Upper lobe of left lung (tissue), 6 donors: Measurements from ENCODE around the gene ZDHHC5. TPM values are rescaled to one million over a fixed set of nuclear protein-coding genes. Genes with fewer than 3 reads are reported as not detected.
"Not testable (repeated sequence)": the region's sequence is repeated elsewhere in the genome, so short reads cannot be mapped to it uniquely, and the experiment has no call there.

Experiments used
- ATAC-seq, 2 donors: fragments of 200-7000 bp; cut with Tn5 transposase; one replicate each; pipeline ENCODE4 v1.9.1; 2022; ENCODE audit warnings: mild to moderate bottlenecking in 2 of 2, moderate library complexity in 2 of 2; ENCODE audit not compliant: low FRiP score in 2 of 2
- DNase-seq, 2 donors: peaks; one replicate each; pipeline ENCODE4 v3.0.0-alpha.2; 2019 to 2020
- H3K27ac ChIP-seq, 4 donors: fragments of 200-600 bp; sonication (generic); one replicate each; pipeline ENCODE4 v1.5.1; 2016 to 2019
- H3K27me3 ChIP-seq, 4 donors: fragments of 200-600 bp; sonication (generic); one replicate each; pipeline ENCODE4 v1.5.1; 2017 to 2019
- H3K36me3 ChIP-seq, 4 donors: fragments of 200-600 bp; sonication (generic); one replicate each; pipeline ENCODE4 v1.5.1; 2016 to 2019
- H3K4me1 ChIP-seq, 4 donors: fragments of 200-600 bp; sonication (generic); one replicate each; pipeline ENCODE4 v1.5.1; 2018 to 2019
- H3K4me3 ChIP-seq, 4 donors: fragments of 200-600 bp; sonication (generic); one replicate each; pipeline ENCODE4 v1.5.1; 2017 to 2019; ENCODE audit warnings: mild to moderate bottlenecking in 2 of 4, moderate library complexity in 1 of 4
- H3K9me3 ChIP-seq, 4 donors: fragments of 200-600 bp; sonication (generic); one replicate each; pipeline ENCODE4 v1.5.1; 2018 to 2019
- CTCF ChIP-seq, 6 experiments: fragments of 450-650 bp in 4 of 6; fragments of 200-600 bp in 2 of 6; sonication (generic) in 2 of 6; IDR thresholded peaks; one replicate each; pipeline ENCODE4 v1.5.1; 2016 to 2019; ENCODE audit warnings: antibody characterized with exemption in 6 of 6
- EP300 ChIP-seq, 4 donors: sonication (generic); formaldehyde crosslinking; IDR thresholded peaks; one replicate each; pipeline ENCODE4 v1.5.1; 2017; ENCODE audit warnings: antibody characterized with exemption in 4 of 4, control low read depth in 2 of 4
- POLR2A ChIP-seq, 4 donors: fragments of 450-650 bp; IDR thresholded peaks; one replicate each; pipeline ENCODE4 v1.5.1; 2016 to 2017; ENCODE audit warnings: antibody characterized with exemption in 4 of 4, mild to moderate bottlenecking in 2 of 4
- POLR2AphosphoS5 ChIP-seq, 2 donors: sonication (generic); formaldehyde crosslinking; IDR thresholded peaks; one replicate each; pipeline ENCODE4 v1.5.1; 2017; ENCODE audit warnings: antibody characterized with exemption in 2 of 2
- WGBS, 2 donors: methylation state at CpG; one replicate each; pipeline ENCODE4 v1.1.5; 2017 to 2018; 5-methylcytosine and 5-hydroxymethylcytosine counted together
- total RNA-seq, 6 donors: library from RNA; depleted of rRNA in 4 of 6; stranded (reverse); fragments of >200 nt in 4 of 6; gene quantifications; one replicate each; pipeline versions ENCODE4 v1.1.0 to v1.2.1, GENCODE V29; 2016 to 2021
- donor health status: DM: no; HTN: no; CAD: no; lungs with moderate emphysema.
- donor health status: DM: no; HTN: yes; CAD: no; lungs with severe emphysema.

ZDHHC5 gene
- total RNA-seq, 6 donors from 2014 or later = 45.1 to 81.9 (median 58.7) TPM

- Histone ChIP-seq H3K27ac (peak within 1 kb of the TSS; percentile 85 to 91 (median 87)), H3K36me3 (peaks cover 0 to 3% (median 0%) of the 10 kb centered on the region in 4 donors), H3K9me3 (no peaks in the 10 kb centered on the region), H3K4me1 (peaks cover 29 to 49% (median 31%) of the 10 kb centered on the region in 4 donors), H3K27me3 (no peaks in the 10 kb centered on the region), H3K4me3 (peak within 1 kb of the TSS; percentile 80 to 99 (median 92))
- ATAC-seq (peak; percentile 97 to 99), DNase-seq (peak; percentile 94 to 96)
- TF ChIP-seq EP300 (IDR thresholded peaks at IDR 0.05) (no peak), POLR2AphosphoS5 (IDR thresholded peaks at IDR 0.05) (peak; percentile 64 to 78), POLR2A (IDR thresholded peaks at IDR 0.05) (peak in 2 of 4 donors; percentile 38 to 64), CTCF (IDR thresholded peaks at IDR 0.05) (no peak)
- WGBS, 2 donors = 1 to 2% methylated on average over 16 to 53 of the region's 53 CpGs
These were observed 44.6 kb downstream of the ZDHHC5 start, which contains the start of gene TMX2 for GRCh38 chr11:57712256-57713150. Gene TMX2, plus strand, starts transcription at chr11:57712593. Its CDS starts 26 bp downstream, at chr11:57712619.

- Histone ChIP-seq H3K36me3 (peaks cover 0 to 9% (median 0%) of the 10 kb centered on the region in 4 donors), H3K4me1 (peaks cover 29 to 49% (median 31%) of the 10 kb centered on the region in 4 donors), H3K27me3 (no peaks in the 10 kb centered on the region), H3K9me3 (no peaks in the 10 kb centered on the region), H3K27ac (no peak overlapping the region), H3K4me3 (peak overlapping the region in 2 of 4 donors; percentile 80 to 91)
- DNase-seq (no peak), ATAC-seq (no peak)
- TF ChIP-seq POLR2A (IDR thresholded peaks at IDR 0.05) (no peak), EP300 (IDR thresholded peaks at IDR 0.05) (no peak), POLR2AphosphoS5 (IDR thresholded peaks at IDR 0.05) (no peak), CTCF (IDR thresholded peaks at IDR 0.05) (no peak)
- whole genome bisulfite sequencing, 2 donors = 91 to 98% methylated on average over 2 of the region's 2 CpGs
These were observed 45.9 kb downstream of the ZDHHC5 start for GRCh38 chr11:57713835-57714234.

- not testable (repeated sequence) for H3K27me3 ChIP-seq, ATAC-seq, H3K9me3 ChIP-seq, H3K27ac ChIP-seq, H3K4me3 ChIP-seq
- Histone ChIP-seq H3K36me3 (peaks cover 0 to 26% (median 7%) of the 10 kb centered on the region in 4 donors), H3K4me1 (peaks cover 18 to 23% (median 19%) of the 10 kb centered on the region in 4 donors)
- peak in 1 of 2 donors; percentile 52 for DNase-seq
- WGBS, 2 donors = 96% methylated on average over 9 of the region's 34 CpGs; no CpG with 5 or more reads in 1 of the 2 donors
These were observed 48.8 kb downstream of the ZDHHC5 start for GRCh38 chr11:57716726-57717125.

GRCh38 chr11:57727185-57727584 lies 59.3 kb downstream of the ZDHHC5 start:
- 75 to 93% methylated on average over 2 of the region's 2 CpGs for WGBS, 2 donors
- H3K27me3 ChIP-seq = no peaks in the 10 kb centered on the region
- TF ChIP-seq POLR2A (IDR thresholded peaks at IDR 0.05) (no peak), EP300 (IDR thresholded peaks at IDR 0.05) (no peak), POLR2AphosphoS5 (IDR thresholded peaks at IDR 0.05) (no peak), CTCF (IDR thresholded peaks at IDR 0.05) (no peak)
- no peak for DNase-seq
- H3K27ac ChIP-seq = no peak overlapping the region
- no peak overlapping the region for H3K4me3 ChIP-seq
- H3K36me3 ChIP-seq = peaks cover 0 to 6% (median 2%) of the 10 kb centered on the region in 4 donors
- ATAC-seq = no peak
- H3K4me1 ChIP-seq = peaks cover 0 to 1% (median 0%) of the 10 kb centered on the region in 4 donors
- no peaks in the 10 kb centered on the region for H3K9me3 ChIP-seq

- Histone ChIP-seq H3K4me1 (peaks cover 0 to 3% (median 0%) of the 10 kb centered on the region in 4 donors), H3K4me3 (no peak overlapping the region), H3K9me3 (no peaks in the 10 kb centered on the region), H3K27me3 (no peaks in the 10 kb centered on the region), H3K27ac (no peak overlapping the region), H3K36me3 (no peaks in the 10 kb centered on the region)
- ATAC-seq (no peak), DNase-seq (no peak)
- TF ChIP-seq POLR2AphosphoS5 (IDR thresholded peaks at IDR 0.05) (no peak), EP300 (IDR thresholded peaks at IDR 0.05) (no peak), POLR2A (IDR thresholded peaks at IDR 0.05) (no peak), CTCF (IDR thresholded peaks at IDR 0.05) (no peak)
- WGBS, 2 donors = 81% methylated on average over 7 of the region's 7 CpGs
These were observed 60.9 kb downstream of the ZDHHC5 start for GRCh38 chr11:57728829-57729228.
